Psoas muscle (tissue), 8 donors: ENCODE data around the gene NUP93. TPM values are rescaled to one million over a fixed set of nuclear protein-coding genes. Genes with fewer than 3 reads are reported as not detected.
"Not testable (repeated sequence)": the region's sequence is repeated elsewhere in the genome, so short reads cannot be mapped to it uniquely, and the experiment has no call there.

ENCODE experiments used
- ATAC-seq, 4 donors: fragments of 200-7000 bp; cut with Tn5 transposase; one replicate each; pipeline ENCODE4 v1.9.1; 2020; ENCODE audit warnings: moderate library complexity in 3 of 4, mild to moderate bottlenecking in 2 of 4
- DNase-seq, 2 donors: peaks; one replicate each; pipeline ENCODE4 v3.0.0-alpha.2; 2020
- H3K27ac ChIP-seq: fragments of 200-600 bp; one replicate; pipeline ENCODE4 v1.8.0; 2022
- H3K27me3 ChIP-seq, 3 donors: fragments of 200-600 bp in 1 of 3; one replicate each; pipeline versions ENCODE4 v1.6.1 to v1.8.0; 2013 to 2022; ENCODE audit warnings: low read length in 2 of 3, mild to moderate bottlenecking in 2 of 3, moderate library complexity in 1 of 3; ENCODE audit not compliant: insufficient read depth in 3 of 3
- H3K36me3 ChIP-seq, 2 donors: fragments of 200-600 bp in 1 of 2; one replicate each; pipeline versions ENCODE4 v1.6.1 to v1.8.0; 2013 to 2022; ENCODE audit warnings: low read depth in 1 of 2, mild to moderate bottlenecking in 1 of 2, moderate library complexity in 1 of 2; ENCODE audit not compliant: insufficient read depth in 1 of 2
- H3K4me1 ChIP-seq: fragments of 200-600 bp; one replicate; pipeline ENCODE4 v1.8.0; 2022
- H3K4me3 ChIP-seq: fragments of 200-600 bp; one replicate; pipeline ENCODE4 v1.8.0; 2022; ENCODE audit warnings: mild to moderate bottlenecking
- H3K9me3 ChIP-seq: fragments of 200-600 bp; one replicate; pipeline ENCODE4 v1.8.0; 2022
- WGBS, 3 donors: extraction: QIAGEN DNeasy Blood & Tissue Kit; methylation state at CpG; one replicate each; pipeline versions ENCODE4 v1.1.6 to v1.1.7; 2013; 5-methylcytosine and 5-hydroxymethylcytosine counted together
- intact Hi-C, 2 donors: fragments of 100-400 bp; cut with DNase I; formaldehyde crosslinking; loops; one replicate each; pipeline versions ENCODE4 v1.11.0 to v1.14.2; 2022
- polyA plus RNA-seq, 3 donors: library from polyadenylated mRNA; stranded (reverse); fragments of 200-250 nt; gene quantifications; one replicate each; pipeline ENCODE4 v1.2.3, GENCODE V29; 2013
- total RNA-seq, 4 donors: library from RNA; stranded (reverse); fragmentation: NEBNext Ultra II Directional in 2 of 4; extraction: Animal tissue kit (Norgen Biotek cat#: 25700) in 2 of 4; gene quantifications; one replicate each; pipeline versions ENCODE4 v1.2.1 to v1.2.4, GENCODE V29; 2021 to 2023
- TF ChIP-seq, protein P1 (sequence below): fragments of 200-600 bp; IDR thresholded peaks from one replicate; pipeline ENCODE4 v1.8.0; 2022; ENCODE audit warnings: antibody characterized with exemption
- donor health status: healthy with polysubstance abuse.
- donor health status: DM: no; HTN: no; CAD: no; lungs with moderate emphysema.
- donor health status: Bipolar disorder and iron deficiency.
- donor health status: healthy.
- donor health status: DM: yes; HTN: yes; CAD: no.
- donor health status: DM: no; HTN: no; CAD: no.
- donor health status: DM: no; HTN: no; CAD: no.
- donor health status: DM: yes; HTN: yes; CAD: no.

NUP93 gene
- total and polyA plus RNA-seq, 7 donors, result 16.5 to 44.3 (median 25.5) TPM

DNA sequence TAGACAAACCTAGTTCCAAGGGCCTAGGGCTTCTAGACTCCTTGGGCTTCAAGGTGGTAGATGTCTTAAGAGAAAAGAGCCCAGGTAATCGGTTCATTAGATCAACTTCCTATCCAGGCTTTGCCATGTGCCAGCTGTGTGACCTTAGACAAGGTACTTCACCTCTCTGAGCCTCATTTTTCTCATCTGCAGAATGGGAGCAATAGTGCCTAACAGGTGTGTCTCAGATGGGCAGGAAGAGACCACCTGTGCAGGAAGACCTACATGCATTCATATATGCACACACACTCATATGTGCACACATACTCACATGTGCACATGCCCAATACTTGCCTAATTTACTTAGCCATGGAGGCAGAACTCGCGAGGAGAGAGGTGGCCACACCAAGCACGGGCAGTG lies 150.8 kb downstream of the NUP93 start:
- Histone ChIP-seq H3K27ac (no peak overlapping the region), H3K36me3 (no peaks in the 10 kb centered on the region), H3K4me3 (no peak overlapping the region), H3K9me3 (no peaks in the 10 kb centered on the region), H3K4me1 (no peaks in the 10 kb centered on the region), H3K27me3 (no peaks in the 10 kb centered on the region)
- intact Hi-C loops, result no loop called here
- TF ChIP-seq, protein P1, sequence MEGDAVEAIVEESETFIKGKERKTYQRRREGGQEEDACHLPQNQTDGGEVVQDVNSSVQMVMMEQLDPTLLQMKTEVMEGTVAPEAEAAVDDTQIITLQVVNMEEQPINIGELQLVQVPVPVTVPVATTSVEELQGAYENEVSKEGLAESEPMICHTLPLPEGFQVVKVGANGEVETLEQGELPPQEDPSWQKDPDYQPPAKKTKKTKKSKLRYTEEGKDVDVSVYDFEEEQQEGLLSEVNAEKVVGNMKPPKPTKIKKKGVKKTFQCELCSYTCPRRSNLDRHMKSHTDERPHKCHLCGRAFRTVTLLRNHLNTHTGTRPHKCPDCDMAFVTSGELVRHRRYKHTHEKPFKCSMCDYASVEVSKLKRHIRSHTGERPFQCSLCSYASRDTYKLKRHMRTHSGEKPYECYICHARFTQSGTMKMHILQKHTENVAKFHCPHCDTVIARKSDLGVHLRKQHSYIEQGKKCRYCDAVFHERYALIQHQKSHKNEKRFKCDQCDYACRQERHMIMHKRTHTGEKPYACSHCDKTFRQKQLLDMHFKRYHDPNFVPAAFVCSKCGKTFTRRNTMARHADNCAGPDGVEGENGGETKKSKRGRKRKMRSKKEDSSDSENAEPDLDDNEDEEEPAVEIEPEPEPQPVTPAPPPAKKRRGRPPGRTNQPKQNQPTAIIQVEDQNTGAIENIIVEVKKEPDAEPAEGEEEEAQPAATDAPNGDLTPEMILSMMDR, result no peak
- 88 to 92% (median 91%) methylated on average over 4 of the region's 4 CpGs for WGBS, 3 donors
- no peak for DNase-seq
- no peak for ATAC-seq

DNA sequence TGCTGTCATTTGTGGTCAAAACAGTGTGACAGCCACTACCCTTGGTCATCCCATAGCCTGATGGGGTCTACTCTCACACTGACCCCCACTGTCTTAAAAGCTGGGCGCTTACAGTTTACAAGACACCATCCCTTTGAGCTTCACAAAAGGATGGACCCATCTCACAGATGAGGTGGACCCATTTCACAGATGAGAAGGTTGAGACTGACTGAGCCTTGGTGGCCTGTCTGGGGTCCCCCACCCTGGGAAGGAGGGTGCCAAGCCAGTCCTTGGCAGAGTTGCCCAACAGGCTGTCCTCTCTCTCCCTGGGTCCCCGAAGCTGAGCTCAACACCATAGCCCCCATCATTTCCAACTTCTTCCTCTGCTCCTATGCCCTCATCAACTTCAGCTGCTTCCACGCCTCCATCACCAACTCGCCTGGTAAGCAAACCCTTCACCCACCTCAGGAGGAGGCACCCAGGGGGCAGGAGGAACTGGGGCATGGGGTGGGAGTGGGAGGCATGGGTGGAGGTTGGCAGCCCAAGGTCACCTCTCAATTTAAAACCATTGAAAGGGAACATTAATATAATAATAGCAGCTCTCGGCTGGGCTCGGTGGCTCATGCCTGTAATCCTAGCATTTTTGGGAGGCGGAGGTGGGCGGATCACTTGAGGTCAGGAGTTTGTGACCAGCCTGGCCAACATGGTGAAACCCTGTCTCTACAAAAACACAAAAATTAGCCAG lies 152.3 kb downstream of the NUP93 start:
- intact Hi-C loops, result no loop called here
- TF ChIP-seq, protein P1, result no peak
- H3K36me3 ChIP-seq, result no peaks in the 10 kb centered on the region
- ATAC-seq, result no peak
- no peak overlapping the region for H3K4me3 ChIP-seq
- no peak for DNase-seq
- no peak overlapping the region for H3K27ac ChIP-seq
- H3K27me3 ChIP-seq, result no peaks in the 10 kb centered on the region
- H3K4me1 ChIP-seq, result no peaks in the 10 kb centered on the region
- no peaks in the 10 kb centered on the region for H3K9me3 ChIP-seq
- WGBS, 3 donors, result 83 to 87% (median 85%) methylated on average over 8 of the region's 8 CpGs

DNA sequence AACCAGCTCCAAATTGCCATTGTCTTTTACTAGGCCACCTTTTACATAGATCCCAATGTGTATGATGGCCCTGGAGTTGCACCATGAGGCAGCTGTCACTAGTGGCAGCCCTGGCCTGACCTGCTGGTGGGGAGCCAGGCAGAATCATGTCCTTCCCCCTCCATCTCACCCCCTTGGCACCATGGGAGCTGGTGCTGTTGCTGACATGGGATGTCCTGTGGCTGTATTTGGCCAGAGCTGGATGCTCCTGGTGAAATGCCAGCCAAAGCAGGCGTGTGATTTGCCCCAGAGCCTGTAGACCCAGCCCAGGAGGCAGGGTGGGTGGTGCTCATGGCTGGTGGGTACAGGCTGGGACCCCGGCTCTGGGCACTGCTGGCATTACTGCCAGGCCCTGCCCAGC lies 153.7 kb downstream of the NUP93 start:
- TF ChIP-seq, protein P1, result no peak
- Histone ChIP-seq H3K4me3 (no peak overlapping the region), H3K36me3 (no peaks in the 10 kb centered on the region), H3K4me1 (no peaks in the 10 kb centered on the region), H3K9me3 (no peaks in the 10 kb centered on the region), H3K27me3 (no peaks in the 10 kb centered on the region), H3K27ac (no peak overlapping the region)
- intact Hi-C loops, result no loop called here
- ATAC-seq (no peak), DNase-seq (no peak)
- WGBS, 3 donors, result 45 to 59% (median 54%) methylated on average over 2 of the region's 2 CpGs

DNA sequence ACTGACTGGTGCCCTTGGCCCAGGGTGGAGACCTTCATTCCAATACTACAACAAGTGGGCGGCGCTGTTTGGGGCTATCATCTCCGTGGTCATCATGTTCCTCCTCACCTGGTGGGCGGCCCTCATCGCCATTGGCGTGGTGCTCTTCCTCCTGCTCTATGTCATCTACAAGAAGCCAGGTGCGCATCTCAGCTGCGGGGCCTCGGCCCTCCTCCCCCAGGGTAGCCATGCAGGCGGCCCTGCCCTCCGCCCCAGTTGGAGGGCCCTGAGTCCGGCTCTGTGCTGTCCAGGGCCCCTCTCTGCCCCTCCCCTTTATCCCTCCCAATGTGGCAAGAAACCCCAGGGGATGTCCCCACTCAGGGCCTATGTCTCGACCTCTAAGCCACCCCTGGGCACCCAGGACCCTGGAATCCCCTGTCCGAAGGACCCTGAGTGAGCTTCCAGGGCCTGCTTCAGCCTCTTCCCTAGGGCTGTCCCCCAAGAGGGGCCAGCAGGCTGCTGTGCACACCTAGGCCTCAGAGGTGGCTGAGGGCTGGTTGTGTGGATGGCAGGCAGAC lies 154.2 kb downstream of the NUP93 start:
- H3K9me3 ChIP-seq, result no peaks in the 10 kb centered on the region
- WGBS, 3 donors, result 86 to 92% (median 91%) methylated on average over 14 of the region's 14 CpGs
- H3K27ac ChIP-seq, result no peak overlapping the region
- no peak overlapping the region for H3K4me3 ChIP-seq
- H3K36me3 ChIP-seq, result no peaks in the 10 kb centered on the region
- H3K27me3 ChIP-seq, result no peaks in the 10 kb centered on the region
- DNase-seq (no peak), ATAC-seq (no peak)
- H3K4me1 ChIP-seq, result no peaks in the 10 kb centered on the region
- intact Hi-C loops, result no loop called here
- TF ChIP-seq, protein P1, result no peak

DNA sequence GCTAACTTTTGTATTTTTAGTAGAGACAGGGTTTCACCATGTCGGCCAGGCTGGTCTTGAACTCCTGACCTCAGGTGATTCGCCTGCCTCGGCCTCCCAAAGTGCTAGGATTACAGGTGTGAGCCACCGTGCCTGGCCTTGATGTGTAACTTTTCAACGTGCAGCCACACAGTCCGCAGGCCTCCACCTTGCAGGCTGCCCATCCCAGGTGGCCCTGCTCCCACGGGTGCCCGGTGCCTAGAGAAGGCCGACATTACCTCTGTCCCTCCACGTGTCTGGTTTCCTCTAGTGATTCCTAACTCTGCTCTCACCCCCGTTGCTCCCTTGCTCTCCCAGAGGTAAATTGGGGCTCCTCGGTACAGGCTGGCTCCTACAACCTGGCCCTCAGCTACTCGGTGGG lies 155.0 kb downstream of the NUP93 start:
- H3K4me3 ChIP-seq, DNase-seq, H3K27ac ChIP-seq, intact Hi-C loops, H3K9me3 ChIP-seq, H3K4me1 ChIP-seq, H3K27me3 ChIP-seq, ATAC-seq, H3K36me3 ChIP-seq: not testable (repeated sequence)
- WGBS, 3 donors, result 93 to 95% (median 94%) methylated on average over 13 of the region's 13 CpGs
